Measurements from ENCODE around the gene RFWD3. TPM values are rescaled to one million over a fixed set of nuclear protein-coding genes. Genes with fewer than 3 reads are reported as not detected.

RFWD3 gene
- total RNA-seq, 1 experiment from 2014 or later, result 53.7 TPM

DNA sequence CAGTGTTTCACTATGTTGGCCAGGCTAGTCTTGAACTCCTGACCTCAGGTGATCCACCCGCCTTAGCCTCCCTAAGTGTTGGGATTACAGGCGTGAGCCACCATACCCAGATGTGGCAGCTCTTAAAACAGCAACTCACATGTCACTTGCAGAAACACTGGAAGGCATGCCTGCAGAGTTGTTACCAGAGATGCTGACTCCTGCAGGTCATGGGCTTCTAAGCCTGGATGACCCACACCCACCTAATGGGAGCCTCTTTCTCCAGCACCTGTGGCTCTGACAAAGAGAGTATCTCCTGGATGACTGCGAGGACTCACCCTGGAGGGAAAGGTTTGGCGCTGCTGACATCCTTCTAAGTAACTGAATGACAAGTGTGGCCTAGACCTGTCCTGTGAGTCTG is 11.2 kb upstream of the RFWD3 start:
- ATAC-seq, result no peak
- Histone ChIP-seq H3K36me3 (ENCODE audit: control insufficient read depth, insufficient read depth, low read length) (no peaks in the 10 kb centered on the region), H3K27ac (ENCODE audit: low read length) (no peak overlapping the region), H3K4me1 (ENCODE audit: control insufficient read depth, insufficient read depth, low read length) (no peaks in the 10 kb centered on the region; the same call in 1 of the 2 replicates), H3K9me3 (ENCODE audit: control insufficient read depth, insufficient read depth, low read depth, low read length) (no peaks in the 10 kb centered on the region), H3K4me3 (ENCODE audit: low read depth in 2 of 2, low read length in 2 of 2) (no peak overlapping the region), H3K27me3 (ENCODE audit: control insufficient read depth, insufficient read depth, low read length) (no peaks in the 10 kb centered on the region)
- TF ChIP-seq SIN3A (IDR thresholded peaks at IDR 0.05; ENCODE audit: borderline replicate concordance, insufficient read depth, low read depth, low read length), result no peak
- no peak for TF ChIP-seq TCF7L2 (IDR thresholded peaks at IDR 0.05; ENCODE audit: low read depth, low read length)
- no peak for TF ChIP-seq POLR2AphosphoS5 (IDR thresholded peaks at IDR 0.05; ENCODE audit: low read depth, low read length)
- TF ChIP-seq, protein P1, sequence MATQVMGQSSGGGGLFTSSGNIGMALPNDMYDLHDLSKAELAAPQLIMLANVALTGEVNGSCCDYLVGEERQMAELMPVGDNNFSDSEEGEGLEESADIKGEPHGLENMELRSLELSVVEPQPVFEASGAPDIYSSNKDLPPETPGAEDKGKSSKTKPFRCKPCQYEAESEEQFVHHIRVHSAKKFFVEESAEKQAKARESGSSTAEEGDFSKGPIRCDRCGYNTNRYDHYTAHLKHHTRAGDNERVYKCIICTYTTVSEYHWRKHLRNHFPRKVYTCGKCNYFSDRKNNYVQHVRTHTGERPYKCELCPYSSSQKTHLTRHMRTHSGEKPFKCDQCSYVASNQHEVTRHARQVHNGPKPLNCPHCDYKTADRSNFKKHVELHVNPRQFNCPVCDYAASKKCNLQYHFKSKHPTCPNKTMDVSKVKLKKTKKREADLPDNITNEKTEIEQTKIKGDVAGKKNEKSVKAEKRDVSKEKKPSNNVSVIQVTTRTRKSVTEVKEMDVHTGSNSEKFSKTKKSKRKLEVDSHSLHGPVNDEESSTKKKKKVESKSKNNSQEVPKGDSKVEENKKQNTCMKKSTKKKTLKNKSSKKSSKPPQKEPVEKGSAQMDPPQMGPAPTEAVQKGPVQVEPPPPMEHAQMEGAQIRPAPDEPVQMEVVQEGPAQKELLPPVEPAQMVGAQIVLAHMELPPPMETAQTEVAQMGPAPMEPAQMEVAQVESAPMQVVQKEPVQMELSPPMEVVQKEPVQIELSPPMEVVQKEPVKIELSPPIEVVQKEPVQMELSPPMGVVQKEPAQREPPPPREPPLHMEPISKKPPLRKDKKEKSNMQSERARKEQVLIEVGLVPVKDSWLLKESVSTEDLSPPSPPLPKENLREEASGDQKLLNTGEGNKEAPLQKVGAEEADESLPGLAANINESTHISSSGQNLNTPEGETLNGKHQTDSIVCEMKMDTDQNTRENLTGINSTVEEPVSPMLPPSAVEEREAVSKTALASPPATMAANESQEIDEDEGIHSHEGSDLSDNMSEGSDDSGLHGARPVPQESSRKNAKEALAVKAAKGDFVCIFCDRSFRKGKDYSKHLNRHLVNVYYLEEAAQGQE (IDR thresholded peaks at IDR 0.05; ENCODE audit: insufficient read depth in 1 of 2, low read depth in 2 of 2, low read length in 1 of 2), result no peak
- TF ChIP-seq CTCF (IDR thresholded peaks at IDR 0.05), result no peak
- ChIA-PET CTCF (no interaction called here), POLR2A (no interaction called here)
- BruUV-seq (replicated peaks), result no TSS peak
- intact Hi-C loops (cut with micrococcal nuclease; ENCODE audit: unreplicated experiment) (no loop called here), in situ Hi-C loops (cut with HindIII; ENCODE audit: low pct_unique_long_range_greater_than_20kb, low sequenced_read_pairs) (no loop called here)
- no peak for DNase-seq (ENCODE audit: low read depth, low spot score)

DNA sequence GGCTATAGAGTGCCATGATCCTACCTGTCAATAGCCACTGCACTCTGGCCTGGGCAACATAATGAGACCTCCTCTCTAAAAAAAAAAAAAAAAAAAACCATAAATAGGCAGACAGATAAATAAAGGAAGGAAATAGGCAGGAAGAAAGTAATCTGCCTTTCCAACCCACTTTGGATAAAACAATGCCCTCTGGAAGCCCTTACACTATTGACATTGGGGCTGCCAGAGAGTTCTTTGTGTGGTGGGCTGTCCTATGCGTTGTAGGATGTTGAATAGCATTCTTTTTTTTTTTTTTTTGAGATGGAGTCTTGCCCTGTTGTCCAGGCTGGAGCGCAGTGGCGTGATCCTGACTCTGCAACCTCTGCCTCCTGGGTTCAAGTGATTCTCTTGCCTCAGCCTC is 7.2 kb upstream of the RFWD3 start:
- intact Hi-C loops (cut with micrococcal nuclease; ENCODE audit: unreplicated experiment), result no loop called here

More for the DNA sequence above, 7.2 kb upstream of the RFWD3 start:
- Histone ChIP-seq H3K4me1 (ENCODE audit: control insufficient read depth, insufficient read depth, low read length) (no peaks in the 10 kb centered on the region), H3K27ac (ENCODE audit: low read length) (no peak overlapping the region), H3K36me3 (ENCODE audit: control insufficient read depth, insufficient read depth, low read length) (no peaks in the 10 kb centered on the region), H3K4me3 (ENCODE audit: low read depth in 2 of 2, low read length in 2 of 2) (no peak overlapping the region), H3K27me3 (ENCODE audit: control insufficient read depth, insufficient read depth, low read length) (no peaks in the 10 kb centered on the region), H3K9me3 (ENCODE audit: control insufficient read depth, insufficient read depth, low read depth, low read length) (no peaks in the 10 kb centered on the region)
- no peak for TF ChIP-seq TCF7L2 (IDR thresholded peaks at IDR 0.05; ENCODE audit: low read depth, low read length)
- no peak for TF ChIP-seq SIN3A (IDR thresholded peaks at IDR 0.05; ENCODE audit: borderline replicate concordance, insufficient read depth, low read depth, low read length)
- TF ChIP-seq CTCF (IDR thresholded peaks at IDR 0.05), result no peak
- no peak for TF ChIP-seq POLR2AphosphoS5 (IDR thresholded peaks at IDR 0.05; ENCODE audit: low read depth, low read length)
- TF ChIP-seq, protein P1 (IDR thresholded peaks at IDR 0.05; ENCODE audit: insufficient read depth in 1 of 2, low read depth in 2 of 2, low read length in 1 of 2), result no peak
- DNase-seq (ENCODE audit: low read depth, low spot score), result no peak
- in situ Hi-C loops (cut with HindIII; ENCODE audit: low pct_unique_long_range_greater_than_20kb, low sequenced_read_pairs), result no loop called here
- no peak for ATAC-seq
- CTCF ChIA-PET, result no interaction called here
- POLR2A ChIA-PET, result no interaction called here
- no TSS peak for BruUV-seq (replicated peaks)

All from Panc1 (cell line).